ENCODE measurements around the gene LEKR1. TPM values are rescaled to one million over a fixed set of nuclear protein-coding genes. Genes with fewer than 3 reads are reported as not detected.

The LEKR1 gene
- total RNA-seq, 1 donor from 2014 or later, result 1.8 TPM

DNA sequence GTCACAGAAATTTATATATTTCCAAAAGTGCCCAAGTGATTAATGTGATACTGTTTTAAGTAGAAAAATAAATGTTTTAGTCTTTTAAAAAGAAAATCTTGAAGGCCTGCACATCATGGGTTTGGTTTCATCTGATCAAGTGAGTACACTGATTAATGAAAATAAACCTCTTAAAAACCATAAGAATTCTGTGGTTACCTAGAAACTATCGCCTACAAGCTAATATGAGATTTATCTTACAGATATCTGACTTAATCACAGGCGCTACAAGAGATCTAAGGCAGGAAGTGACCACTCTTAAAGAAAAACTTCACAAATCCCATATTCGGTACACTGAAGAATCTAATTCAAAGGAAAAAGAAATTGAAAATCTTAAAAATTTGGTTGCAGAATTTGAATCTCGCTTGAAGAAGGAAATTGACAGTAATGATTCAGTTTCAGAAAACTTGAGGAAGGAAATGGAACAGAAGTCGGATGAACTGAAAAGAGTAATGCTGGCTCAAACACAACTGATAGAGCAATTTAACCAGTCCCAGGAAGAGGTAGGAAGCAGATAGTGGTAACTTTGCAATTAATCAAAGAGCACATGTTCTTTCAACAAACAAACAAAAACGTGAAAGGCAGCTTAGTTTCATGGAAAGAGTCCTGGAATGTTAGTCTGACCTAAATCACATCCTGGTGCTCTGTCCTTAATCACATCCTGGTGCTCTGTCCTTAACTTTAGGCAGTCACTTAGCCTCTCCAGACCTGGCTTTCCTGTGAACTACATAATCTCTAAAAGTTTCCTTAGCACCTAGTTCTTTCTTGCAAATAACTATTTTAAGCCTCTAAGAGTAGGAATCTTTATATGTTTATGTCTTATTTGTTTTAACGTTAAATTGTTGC is 201.9 kb downstream of the LEKR1 start:
- H3K4me1 Mint-ChIP-seq, result no peaks in the 10 kb centered on the region
- H3K36me3 Mint-ChIP-seq (ENCODE audit: low read depth), result no peaks in the 10 kb centered on the region
- no peaks in the 10 kb centered on the region for H3K9me3 Mint-ChIP-seq
- DNase-seq (ENCODE audit: low read depth, low spot score), result no peak
- H3K27me3 Mint-ChIP-seq (ENCODE audit: low read depth), result no peaks in the 10 kb centered on the region
- TF ChIP-seq CTCF (conservative IDR thresholded peaks at IDR 0.05), result no peak
- no peak overlapping the region for H3K4me3 Mint-ChIP-seq
- no peak overlapping the region for H3K27ac Mint-ChIP-seq (ENCODE audit: unreplicated experiment)

GRCh38 chr3:157029365-157029790 is 203.2 kb downstream of the LEKR1 start:
- no peak for TF ChIP-seq CTCF (conservative IDR thresholded peaks at IDR 0.05)
- no peak for DNase-seq (ENCODE audit: low read depth, low spot score)
- Mint-ChIP-seq H3K4me3 (no peak overlapping the region), H3K9me3 (no peaks in the 10 kb centered on the region), H3K27ac (ENCODE audit: unreplicated experiment) (peak overlapping the region; percentile 38), H3K4me1 (no peaks in the 10 kb centered on the region), H3K27me3 (ENCODE audit: low read depth) (no peaks in the 10 kb centered on the region), H3K36me3 (ENCODE audit: low read depth) (no peaks in the 10 kb centered on the region)

DNA sequence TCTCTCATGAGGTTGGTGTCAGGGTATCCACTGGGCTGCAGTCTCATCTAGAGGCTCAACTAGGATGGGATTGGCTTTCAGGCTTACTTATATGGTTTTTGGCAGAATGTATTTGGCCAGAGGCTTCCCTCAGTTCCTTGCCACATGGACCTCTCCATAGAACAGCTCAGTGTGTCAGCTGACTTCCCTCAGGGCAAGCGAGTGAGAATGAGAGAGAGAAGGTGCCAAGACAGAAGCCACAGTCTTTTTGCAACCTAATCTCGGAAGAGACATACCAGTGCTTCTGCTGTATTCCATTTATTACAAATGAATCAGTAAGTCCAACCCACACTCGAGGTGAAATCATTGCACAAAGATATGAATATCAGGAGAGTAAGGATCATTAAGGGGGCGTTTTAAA is 204.6 kb downstream of the LEKR1 start:
- Mint-ChIP-seq H3K27ac (ENCODE audit: unreplicated experiment) (no peak overlapping the region), H3K36me3 (ENCODE audit: low read depth) (no peaks in the 10 kb centered on the region), H3K27me3 (ENCODE audit: low read depth) (no peaks in the 10 kb centered on the region)

GRCh38 chr3:157033001-157033400 is 206.8 kb downstream of the LEKR1 start:
- no peak for TF ChIP-seq CTCF (conservative IDR thresholded peaks at IDR 0.05)
- Mint-ChIP-seq H3K4me1 (no peaks in the 10 kb centered on the region), H3K27ac (ENCODE audit: unreplicated experiment) (no peak overlapping the region), H3K4me3 (no peak overlapping the region), H3K27me3 (ENCODE audit: low read depth) (peaks cover 4% of the 10 kb centered on the region), H3K36me3 (ENCODE audit: low read depth) (no peaks in the 10 kb centered on the region), H3K9me3 (no peaks in the 10 kb centered on the region)
- DNase-seq (ENCODE audit: low read depth, low spot score), result no peak

More for the DNA sequence above, 204.6 kb downstream of the LEKR1 start:
- H3K4me3 Mint-ChIP-seq, result no peak overlapping the region
- TF ChIP-seq CTCF (conservative IDR thresholded peaks at IDR 0.05), result no peak
- H3K9me3 Mint-ChIP-seq, result no peaks in the 10 kb centered on the region
- no peaks in the 10 kb centered on the region for H3K4me1 Mint-ChIP-seq
- DNase-seq (ENCODE audit: low read depth, low spot score), result no peak

DNA sequence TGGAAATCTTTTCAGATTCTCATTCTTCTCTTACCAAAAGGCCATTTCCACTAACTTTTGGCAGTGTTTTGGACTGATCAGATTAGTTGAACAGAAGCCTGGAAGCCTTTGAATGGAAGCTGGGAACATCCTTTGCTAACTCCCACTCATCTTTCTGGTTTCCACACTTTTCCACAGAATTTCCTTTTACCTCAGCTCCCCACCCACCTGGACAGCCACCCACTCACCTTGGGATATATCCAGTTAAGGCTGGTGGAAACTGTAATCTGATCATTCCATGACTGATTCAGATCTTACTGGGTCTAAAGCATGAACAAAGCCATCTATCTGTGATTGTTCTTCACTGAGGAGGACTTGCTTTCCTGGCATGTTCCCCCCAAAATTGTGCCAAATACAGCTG is 214.3 kb downstream of the LEKR1 start:
- no peak overlapping the region for H3K4me3 Mint-ChIP-seq
- no peaks in the 10 kb centered on the region for H3K36me3 Mint-ChIP-seq (ENCODE audit: low read depth)
- peaks cover 4% of the 10 kb centered on the region for H3K4me1 Mint-ChIP-seq
- H3K27me3 Mint-ChIP-seq (ENCODE audit: low read depth), result peaks cover 4% of the 10 kb centered on the region
- no peak overlapping the region for H3K27ac Mint-ChIP-seq (ENCODE audit: unreplicated experiment)
- no peak for DNase-seq (ENCODE audit: low read depth, low spot score)
- TF ChIP-seq CTCF (conservative IDR thresholded peaks at IDR 0.05), result no peak
- H3K9me3 Mint-ChIP-seq, result no peaks in the 10 kb centered on the region

Data from neural crest cell (in vitro differentiated cells).